Amygdala (tissue), 56 donors: Measurements from ENCODE around the gene AXIN1.

Source experiments
- DNase-seq, 56 donors: peaks; one replicate each; lab custom pipeline; 2025; lab: John Stamatoyannopoulos, UW

The AXIN1 gene

DNA sequence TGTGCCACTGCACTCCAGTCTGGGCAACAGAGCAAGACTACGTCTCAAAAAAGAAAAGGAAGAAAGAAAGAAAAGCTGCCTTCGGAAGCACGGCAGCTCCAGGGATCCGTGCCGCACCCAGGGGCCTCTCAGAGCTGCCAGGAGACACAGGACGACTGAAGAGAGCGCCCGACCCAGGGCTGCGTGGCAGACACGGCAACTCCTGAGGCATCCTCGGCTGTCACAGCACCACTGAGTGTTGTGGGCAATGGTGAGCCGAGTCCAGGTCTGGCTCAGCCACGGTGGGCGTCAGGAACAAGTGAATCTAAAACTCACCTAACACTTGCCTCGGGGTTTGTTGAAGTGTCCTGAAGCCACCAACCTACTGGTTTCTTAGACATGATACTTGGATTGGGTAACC is 40.8 kb downstream of the AXIN1 start:
- DNase-seq = no peak

DNA sequence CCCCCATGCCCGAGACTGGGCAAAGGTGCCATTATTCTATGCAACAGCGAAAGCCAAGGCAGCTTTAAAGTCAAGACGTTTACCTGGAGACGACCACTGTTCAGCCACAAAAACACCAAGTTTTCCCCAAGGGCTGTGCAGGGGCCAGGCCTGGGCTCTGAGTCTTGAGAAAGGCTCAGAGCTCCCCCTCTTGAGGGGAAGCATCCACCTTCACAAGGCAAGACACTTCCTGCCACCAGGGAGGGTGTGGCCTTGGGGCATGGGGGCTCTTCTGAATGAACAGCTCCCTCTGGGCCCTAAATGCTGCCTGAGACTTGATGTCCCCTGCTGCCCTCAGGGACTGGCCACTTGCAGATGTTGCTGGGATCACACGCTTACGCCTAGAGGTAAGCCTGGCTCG is 43.0 kb downstream of the AXIN1 start:
- no peak for DNase-seq

DNA sequence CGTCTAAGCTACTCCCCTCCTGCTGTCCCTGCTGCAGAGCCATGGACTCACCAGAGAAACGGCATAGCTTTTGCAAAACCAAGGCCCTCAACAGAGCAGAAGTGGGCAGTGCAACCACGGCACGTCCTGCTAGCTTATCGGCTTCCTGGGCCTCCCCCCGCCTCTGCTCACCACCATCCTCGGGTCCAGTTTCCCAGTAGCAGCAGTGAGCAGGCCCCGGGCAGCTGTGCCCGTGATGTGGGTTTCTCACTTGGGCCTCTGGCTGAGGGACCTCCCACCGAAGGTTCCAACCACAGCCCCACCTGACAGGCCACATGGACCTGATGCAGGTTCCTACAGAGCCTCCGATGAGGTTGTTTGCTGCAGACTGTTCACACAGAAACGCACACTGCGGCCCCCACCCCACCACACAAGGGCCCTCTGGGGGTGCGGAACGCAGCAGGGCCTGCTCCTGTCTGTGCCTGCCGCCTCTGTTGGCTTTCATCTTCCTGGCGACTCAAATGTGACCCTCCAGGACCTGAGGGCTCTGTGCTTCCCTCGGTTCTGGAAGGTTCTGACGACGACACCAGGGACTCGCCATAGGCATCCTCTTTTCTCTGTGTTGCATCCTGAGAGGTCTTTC is 44.7 kb downstream of the AXIN1 start:
- no peak for DNase-seq

DNA sequence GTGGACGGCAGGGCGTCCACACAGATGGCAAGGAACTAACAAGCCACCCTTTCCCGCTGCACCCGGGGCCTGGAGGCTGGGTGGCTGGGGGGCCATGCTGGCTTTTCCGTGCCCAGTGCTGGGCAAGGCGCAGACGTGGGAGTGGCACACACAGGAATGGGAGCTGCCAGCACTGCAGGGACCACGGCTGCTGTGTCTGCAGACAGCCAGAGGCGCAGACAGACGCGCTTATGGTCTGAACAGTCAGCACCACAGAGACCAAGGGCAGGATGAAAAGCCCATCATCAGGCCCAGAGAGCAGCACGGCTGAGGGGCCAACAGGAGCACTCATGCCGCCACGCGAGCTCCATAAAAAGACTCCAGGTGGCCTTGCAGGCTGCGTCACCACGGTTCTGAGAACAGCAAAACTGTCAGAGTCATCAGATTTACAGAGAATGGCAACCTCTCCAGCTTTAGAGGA is 45.6 kb downstream of the AXIN1 start:
- DNase-seq = peak in 4 of 56 donors; percentile 14 to 37 (median 22)

DNA sequence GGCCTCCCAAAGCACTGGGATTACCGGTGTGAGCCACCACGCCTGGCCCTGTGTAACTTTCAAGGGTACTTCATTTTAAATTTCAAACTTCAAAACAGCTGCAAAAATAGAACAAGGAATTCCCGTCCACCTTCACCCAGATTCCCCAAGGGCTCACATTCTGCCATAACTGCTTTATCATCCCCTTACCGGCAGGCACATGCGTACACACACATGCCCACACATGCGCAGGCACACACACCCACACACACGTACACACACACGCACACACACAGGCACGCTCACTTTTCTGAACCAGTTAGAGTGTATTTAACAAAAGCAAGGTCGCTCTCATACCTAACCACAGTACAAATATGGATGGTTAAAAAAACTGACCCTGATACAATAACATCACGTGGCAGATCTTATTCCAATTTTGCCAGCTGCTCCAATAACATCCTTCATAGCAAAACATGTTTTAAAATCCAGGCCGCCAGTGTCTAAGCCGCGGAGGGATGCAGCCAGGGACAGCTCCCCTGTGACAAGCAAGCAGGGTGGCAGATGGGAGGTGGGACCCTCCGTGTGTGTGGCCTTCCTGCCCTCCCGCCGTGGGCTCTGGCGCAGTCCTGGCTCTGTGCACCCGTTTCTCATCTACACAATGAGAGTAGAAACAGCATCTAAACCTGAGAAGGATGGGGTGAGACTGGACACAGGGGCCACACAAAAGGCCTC is 46.5 kb downstream of the AXIN1 start:
- DNase-seq = peak in 3 of 56 donors; percentile 11 to 28 (median 15)

DNA sequence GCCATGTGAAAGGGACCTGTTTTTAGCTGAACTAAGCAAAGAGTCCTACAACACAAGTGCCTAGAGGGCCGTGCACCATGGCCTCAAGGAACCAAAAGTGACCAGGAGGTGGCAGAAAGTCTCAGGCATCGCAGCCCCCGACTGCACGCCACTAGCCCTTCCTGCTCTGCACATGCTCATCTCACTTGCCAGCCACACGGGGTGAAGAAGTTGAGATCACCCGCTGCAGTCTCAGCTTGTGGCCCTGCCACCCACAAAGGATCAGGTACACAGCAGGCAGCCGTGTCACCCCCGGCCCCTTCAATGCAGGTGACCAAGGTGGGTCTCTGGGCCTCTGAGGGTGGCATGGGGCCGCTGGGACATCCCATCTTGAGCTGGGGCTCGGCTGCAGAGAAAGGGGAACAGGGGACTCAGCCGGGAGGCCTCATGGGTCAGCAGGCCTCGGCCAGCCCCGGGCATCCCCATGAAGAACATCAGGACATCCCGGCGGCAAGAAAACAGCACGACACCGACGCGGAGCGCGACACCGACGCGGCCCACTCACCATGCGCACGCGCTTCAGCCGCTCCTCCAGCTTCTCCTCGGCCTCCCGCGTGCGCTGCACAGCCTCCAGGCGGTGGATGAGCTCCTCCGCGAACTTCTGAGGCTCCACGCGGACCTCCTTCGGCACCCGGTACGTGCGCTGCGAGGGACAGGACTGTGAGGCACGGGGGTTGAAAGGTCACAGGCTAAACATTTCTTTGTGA is 48.6 kb downstream of the AXIN1 start:
- no peak for DNase-seq

DNA sequence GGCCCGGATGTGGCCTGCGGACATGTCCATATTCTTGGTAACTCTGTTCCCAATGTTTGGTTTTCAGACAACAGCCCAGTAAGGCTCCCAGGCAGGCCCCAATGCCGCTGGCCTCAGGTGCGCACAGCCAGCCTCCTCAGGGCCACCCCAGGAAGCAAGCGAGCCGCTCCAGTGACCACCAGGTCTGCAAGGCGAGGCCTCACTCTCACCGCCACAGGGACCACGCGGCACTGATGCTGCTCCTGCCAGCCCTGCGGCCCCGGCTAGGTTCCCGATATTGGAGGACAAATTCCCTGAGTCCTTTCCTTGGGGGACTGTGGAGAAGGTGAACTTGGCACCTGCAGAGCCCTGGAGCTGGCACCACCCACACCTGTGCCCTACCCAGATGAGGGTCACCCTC is 50.6 kb downstream of the AXIN1 start:
- no peak for DNase-seq

DNA sequence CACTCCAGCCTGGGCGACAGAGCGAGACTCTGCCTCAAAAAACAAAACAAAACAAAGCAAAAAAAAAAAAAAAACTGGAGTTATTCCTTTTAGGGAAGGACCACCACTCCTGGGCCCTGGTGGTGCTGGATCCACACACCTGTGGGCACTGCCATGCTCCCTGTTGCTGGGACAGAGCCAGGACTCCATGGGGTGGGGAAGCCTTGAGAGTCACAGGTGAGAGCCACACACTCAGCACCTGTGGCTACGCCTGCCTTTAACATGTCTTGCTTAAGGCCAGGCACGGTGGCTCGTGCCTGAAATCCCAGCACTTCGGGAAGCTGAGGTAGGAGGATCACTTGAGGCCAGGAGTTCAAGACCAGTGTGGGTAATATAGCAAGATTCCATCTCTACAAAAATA is 51.3 kb downstream of the AXIN1 start:
- no peak for DNase-seq

DNA sequence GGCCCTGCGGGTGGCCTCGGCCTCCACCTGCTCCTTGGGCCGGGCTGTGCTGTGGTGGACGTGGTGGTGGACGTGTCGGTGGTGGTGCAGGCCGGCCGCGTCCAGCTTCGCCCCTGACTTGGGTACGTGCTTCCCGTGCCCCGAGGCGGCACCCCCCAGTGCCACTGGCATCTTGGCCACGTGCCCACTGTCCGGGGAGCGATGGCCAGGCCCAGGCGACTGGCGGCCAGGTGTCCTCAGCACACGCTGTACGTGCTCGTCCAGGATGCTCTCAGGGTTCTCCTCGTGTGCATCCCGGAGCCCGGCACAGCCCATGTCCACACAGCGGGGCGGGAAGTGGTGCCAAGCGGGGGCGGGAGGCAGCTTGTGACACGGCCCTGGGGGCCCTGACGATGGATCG is 54.7 kb downstream of the AXIN1 start:
- no peak for DNase-seq

DNA sequence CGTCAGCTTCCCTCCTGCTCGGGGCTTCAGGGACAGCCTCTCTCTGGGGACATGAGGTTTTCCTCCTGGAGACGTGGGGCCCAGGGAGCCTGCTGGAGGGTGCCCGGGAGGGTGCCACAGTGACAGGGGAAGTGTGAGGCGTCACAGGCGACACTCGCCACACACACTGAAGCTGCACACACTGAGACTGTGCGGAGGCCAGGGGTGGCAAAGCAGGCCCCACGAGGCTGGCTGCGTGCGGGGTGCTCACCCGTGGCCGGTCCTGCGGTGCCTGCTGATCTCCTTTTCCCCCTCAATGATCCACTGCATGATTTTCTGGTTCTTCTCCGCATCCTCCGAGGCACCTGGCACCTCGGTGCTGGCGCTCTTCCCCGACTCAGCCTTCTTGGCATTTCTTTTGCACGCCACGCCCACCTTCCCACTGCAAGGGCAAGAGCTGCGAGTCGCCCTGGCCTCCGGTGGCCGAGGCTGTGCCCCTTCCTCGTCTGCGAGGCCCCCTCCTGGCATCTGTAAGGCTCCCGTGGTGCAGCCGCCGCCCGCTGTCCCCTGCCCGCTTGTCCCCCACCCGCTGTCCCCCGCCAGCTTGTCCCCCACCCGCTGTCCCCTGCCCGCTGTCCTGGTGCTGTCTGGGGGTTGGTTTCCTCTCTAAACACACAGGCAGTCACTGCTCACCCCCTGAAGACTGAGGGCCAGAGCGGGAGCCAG is 55.6 kb downstream of the AXIN1 start:
- no peak for DNase-seq

DNA sequence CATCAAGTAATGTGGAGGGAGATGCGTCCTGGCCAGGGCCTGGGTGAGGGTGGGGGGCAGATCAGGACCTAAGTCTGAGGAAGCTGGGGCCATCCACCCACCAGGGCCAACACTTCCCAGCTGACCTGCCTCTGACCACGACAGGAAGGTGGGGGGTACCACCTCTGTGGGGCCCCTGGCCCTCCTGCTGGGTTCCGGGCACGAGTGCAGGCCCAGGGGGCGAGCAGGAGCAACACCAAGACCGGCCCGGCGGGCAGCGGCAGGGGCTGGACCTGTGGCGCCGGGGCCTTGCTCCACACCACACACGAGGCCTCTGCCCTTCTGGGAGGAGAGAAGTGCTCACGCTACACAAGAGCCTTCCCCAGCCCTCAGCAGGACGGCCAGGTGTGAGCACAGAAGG is 56.2 kb downstream of the AXIN1 start:
- DNase-seq = no peak

DNA sequence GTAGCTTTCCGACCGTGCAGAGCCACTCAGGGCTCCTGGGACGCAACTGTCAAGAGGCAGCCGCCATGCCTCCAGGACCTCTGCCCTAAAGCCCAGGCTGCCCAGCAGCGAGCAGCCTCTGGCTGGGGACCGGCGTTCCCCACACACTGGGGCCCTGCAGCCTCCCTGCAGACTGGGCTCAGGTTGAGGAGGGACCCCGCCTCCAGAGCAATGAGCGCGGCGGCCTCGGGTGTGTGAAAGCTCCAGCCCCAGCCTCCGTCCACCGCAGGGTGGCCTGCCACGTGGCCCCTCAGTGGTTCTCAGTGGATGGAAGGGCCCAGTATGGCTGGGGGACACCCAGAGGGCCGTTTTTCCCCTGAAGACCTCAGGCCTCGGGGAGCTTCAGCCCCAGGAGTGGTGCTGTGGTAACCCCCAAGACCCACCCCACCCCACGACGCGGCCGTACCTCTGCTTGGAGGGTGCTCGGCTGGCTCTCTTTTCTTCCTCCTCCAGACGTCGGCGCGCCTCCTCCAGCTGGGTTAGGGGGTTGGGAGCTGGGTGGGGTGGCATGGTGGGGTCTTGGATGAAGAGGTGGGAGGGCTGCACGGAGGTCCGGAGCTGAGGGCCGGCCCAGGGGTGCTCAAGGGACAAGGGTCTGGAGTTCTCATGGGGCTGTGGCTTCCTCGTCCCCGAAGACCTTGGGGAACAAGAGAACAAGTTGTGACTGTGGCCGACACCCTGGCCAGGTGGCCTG is 59.3 kb downstream of the AXIN1 start:
- no peak for DNase-seq

DNA sequence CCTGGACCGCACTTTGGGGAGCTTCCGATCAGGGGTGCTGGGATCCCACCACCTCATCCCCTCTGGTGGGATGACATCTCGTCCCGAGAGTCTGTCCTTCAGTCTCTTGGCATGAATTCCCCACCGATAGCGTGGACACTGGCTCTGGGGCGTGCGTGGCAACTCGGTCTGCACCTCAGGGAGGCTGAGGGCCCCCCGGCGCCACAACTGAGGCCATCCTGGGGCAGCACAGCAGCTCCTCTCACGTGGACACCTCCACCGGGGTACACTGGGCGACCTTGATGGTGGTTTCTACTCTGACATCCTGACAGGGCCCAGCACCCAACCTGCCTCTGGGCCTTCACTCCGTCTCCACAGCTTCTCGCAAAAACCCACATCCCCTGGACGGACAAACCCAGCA is 61.0 kb downstream of the AXIN1 start:
- DNase-seq = no peak

DNA sequence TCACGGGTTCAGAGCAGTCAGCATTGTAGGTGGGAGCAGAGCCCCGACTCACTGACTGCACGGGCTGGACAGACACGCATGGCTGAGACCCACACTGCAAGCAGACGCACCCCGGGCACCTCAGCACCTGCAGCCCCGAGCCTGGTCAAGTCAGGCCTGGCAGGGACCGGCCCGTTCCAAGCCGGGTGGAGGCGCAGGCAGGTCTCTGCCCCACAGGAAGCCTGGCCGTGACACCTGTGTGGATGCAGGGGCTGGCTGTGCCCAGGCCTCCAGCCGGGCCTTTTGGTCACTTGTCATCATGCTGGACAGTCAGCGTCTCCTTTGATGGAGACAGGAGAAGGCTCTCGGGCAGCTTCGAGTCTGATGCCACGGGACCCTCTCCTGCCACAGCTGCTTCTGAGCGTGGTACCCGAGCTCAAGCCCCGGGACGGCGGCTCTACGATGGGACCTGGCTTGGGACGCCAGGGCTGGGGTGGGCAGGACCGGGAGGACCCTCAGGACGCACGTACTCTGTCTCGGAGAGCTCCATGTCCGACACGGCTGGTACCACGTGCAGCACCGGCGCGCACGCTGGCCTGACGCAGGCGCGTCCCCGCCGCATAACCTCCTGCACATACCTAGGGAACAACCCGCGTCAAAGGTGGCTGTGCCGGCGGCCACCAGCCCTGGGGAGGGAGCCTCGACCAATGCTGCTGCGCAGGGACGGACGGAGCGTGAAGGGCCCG is 61.7 kb downstream of the AXIN1 start:
- no peak for DNase-seq

DNA sequence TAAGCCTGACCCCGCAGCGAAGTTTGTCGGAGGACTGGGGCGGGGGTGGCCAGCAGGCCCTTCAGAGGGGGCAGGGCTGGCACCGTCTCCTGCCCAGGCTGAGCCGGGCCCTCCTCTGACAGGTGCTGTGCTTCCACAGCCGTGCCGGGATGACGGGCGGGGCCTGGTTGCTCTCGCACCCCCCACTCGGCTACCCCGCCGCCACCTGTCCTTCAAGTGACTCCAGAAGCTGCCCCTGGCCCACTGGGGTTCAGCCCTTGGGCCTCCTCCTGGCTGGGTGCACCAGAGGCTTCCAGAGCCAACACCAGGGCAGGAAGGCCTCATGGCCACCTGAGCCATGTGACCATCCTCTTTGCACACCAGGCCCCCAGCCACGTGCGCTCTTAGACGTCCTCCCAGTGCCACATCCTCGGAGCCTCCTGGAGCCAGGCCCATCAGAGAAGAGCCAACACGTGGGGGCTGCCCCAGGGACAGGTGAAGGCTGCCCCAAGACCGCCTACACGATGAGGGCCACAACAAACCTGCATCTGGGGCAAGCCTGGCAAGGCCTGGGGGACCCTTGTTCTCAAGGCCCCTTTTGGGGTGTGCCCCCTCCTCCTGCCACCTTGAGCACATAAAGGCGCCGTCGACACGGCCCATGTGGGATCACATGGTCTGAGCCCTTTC is 62.4 kb downstream of the AXIN1 start:
- no peak for DNase-seq

DNA sequence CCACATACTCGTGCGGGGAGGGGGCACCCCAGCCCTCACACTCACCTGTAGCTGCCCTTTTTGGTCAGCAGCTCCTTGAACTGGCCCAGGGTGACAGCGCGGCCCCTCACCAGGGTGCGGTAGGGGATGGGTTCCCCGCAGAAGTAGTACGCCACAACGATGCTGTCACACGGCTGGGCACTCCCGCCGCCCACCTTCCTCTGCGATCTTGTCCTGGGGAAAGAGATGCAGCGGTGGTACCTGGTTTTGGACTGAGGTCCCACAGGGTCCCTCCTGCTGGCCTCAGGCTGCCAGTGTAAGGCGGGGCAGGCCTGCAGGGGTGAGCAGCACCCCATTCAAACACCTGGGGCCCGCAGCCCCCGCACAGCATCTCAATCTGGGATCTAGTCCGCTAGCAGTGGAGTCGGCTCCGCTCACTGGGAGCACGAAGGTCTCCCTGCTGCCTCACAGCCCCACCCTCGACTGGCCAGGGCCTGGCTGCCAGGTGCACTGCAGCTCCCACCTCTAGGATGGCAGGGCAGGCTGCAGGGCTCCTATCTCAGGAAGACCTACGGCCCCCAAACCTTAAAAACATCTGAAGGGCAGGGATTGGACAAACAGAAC is 63.0 kb downstream of the AXIN1 start:
- no peak for DNase-seq

DNA sequence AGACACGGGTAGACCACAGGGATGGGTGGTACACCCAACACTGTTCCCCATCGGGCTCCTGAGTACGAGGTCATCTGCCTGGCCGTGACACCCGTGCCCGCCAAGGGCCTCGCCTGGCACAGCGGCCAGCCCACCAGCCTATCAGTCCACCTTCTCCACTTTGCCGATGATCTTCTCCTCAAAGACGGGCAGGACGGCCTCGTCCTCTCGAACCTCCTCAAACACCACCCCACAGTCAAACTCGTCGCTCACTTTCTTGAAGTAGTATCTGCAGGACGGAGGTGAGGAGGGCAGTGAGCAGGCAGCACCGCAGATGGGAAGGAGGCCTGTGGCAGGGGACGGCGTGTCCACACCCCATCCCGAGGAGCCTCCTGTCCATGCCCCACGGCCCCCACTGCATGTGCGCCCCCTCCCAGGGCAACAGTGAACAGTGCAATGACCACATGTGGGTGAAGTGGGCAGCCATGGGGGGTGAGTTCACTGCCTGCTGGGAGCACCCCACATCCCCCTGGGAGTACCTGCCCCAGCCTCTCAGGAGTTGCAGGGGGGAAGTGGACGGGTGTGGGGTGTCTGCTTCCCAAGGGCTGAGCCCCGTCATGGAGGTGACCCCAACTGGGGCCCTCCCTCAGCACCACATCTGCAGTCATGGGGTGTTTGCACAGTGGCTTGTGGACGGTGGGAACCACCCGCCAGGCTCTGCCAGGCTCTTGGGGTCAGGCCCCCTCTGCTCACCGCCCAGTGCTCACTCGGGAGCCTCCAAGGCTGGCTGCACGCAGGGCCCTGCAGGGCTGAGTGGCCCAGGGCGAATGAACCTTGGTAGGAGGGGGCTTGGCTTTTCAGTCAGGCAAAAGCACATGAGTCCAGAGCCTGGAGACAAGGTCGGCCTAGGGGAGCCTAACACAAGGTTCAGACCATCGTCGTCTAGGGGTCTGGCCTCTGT is 64.3 kb downstream of the AXIN1 start:
- DNase-seq = no peak
